Breast epithelium (tissue), 3 donors: ENCODE data around the gene CA10.

Source experiments
- POLR2A ChIP-seq: fragments of 450-650 bp; IDR thresholded peaks from one replicate; pipeline ENCODE4 v1.6.1; 2016; ENCODE audit warnings: antibody characterized with exemption, mild to moderate bottlenecking, moderate library complexity
- TF ChIP-seq, protein P1 (sequence below), 3 donors: fragments of 450-650 bp; IDR thresholded peaks; one replicate each; pipeline ENCODE4 v1.5.1; 2016 to 2017; ENCODE audit warnings: antibody characterized with exemption in 3 of 3, mild to moderate bottlenecking in 3 of 3, moderate library complexity in 3 of 3

DNA sequence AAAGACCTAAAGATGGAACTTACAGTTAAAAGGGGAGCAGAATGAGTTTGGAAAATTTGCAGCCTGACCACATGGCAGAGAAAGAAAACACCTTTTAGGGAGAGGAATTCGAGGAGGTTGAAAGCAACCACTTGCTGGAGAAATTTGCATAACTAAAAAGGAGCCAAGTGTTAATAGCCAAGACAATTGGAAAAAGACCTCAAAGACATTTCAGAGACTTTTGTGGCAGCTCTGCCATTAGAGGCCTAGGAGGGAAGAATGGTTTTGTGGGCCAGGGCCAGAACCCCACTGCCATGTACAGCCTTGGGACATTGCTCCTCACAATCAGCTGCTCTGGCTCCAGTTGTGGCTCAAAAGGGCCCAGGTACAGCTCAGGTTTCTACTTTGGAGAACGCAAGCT, 559.7 kb downstream of the CA10 start:
- TF ChIP-seq, protein P1, sequence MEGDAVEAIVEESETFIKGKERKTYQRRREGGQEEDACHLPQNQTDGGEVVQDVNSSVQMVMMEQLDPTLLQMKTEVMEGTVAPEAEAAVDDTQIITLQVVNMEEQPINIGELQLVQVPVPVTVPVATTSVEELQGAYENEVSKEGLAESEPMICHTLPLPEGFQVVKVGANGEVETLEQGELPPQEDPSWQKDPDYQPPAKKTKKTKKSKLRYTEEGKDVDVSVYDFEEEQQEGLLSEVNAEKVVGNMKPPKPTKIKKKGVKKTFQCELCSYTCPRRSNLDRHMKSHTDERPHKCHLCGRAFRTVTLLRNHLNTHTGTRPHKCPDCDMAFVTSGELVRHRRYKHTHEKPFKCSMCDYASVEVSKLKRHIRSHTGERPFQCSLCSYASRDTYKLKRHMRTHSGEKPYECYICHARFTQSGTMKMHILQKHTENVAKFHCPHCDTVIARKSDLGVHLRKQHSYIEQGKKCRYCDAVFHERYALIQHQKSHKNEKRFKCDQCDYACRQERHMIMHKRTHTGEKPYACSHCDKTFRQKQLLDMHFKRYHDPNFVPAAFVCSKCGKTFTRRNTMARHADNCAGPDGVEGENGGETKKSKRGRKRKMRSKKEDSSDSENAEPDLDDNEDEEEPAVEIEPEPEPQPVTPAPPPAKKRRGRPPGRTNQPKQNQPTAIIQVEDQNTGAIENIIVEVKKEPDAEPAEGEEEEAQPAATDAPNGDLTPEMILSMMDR (IDR thresholded peaks at IDR 0.05), result no peak
- no peak for TF ChIP-seq POLR2A
